Keratinocyte (primary cell): ENCODE measurements around the gene DPCD.

Source experiments
- EZH2 ChIP-seq: IDR thresholded peaks from one replicate; pipeline ENCODE4 v1.6.1; 2012; ENCODE audit warnings: inconsistent platforms, mild to moderate bottlenecking, low read length, moderate library complexity
- TF ChIP-seq, protein P1 (sequence below), 3 experiments: IDR thresholded peaks in 1 of 3; conservative IDR thresholded peaks in 1 of 3; optimal IDR thresholded peaks in 1 of 3; 2 replicates in 2 of 3; 3 replicates in 1 of 3; pipeline versions ENCODE3 to v1.5.1; 2011; ENCODE audit warnings: low read length in 3 of 3, mild to moderate bottlenecking in 3 of 3, moderate library complexity in 2 of 3, control low read depth in 1 of 3, inconsistent platforms in 1 of 3; ENCODE audit not compliant: insufficient read depth in 2 of 3; ENCODE audit errors: extremely low read depth in 1 of 3

DNA sequence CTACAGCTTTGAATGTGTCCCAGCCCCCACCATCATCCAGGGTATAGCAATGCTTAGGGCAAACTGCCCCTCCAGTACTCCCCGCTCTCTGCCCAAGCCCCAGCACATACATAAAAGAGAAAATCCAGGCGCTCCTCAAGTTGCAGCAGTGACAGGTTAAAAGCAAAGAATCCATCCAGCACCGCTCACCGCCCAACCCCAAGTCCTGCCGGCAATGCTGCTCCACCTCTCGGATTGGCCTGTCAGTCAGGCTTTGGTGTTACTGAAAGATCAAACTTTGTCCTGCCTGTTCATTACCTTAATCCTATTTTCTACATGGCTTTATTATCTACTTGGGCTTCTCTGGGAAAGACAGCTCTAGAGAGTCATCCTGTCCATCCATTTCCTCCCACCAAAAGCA is 31.9 kb downstream of the DPCD start:
- TF ChIP-seq EZH2: no peak
- TF ChIP-seq, protein P1, sequence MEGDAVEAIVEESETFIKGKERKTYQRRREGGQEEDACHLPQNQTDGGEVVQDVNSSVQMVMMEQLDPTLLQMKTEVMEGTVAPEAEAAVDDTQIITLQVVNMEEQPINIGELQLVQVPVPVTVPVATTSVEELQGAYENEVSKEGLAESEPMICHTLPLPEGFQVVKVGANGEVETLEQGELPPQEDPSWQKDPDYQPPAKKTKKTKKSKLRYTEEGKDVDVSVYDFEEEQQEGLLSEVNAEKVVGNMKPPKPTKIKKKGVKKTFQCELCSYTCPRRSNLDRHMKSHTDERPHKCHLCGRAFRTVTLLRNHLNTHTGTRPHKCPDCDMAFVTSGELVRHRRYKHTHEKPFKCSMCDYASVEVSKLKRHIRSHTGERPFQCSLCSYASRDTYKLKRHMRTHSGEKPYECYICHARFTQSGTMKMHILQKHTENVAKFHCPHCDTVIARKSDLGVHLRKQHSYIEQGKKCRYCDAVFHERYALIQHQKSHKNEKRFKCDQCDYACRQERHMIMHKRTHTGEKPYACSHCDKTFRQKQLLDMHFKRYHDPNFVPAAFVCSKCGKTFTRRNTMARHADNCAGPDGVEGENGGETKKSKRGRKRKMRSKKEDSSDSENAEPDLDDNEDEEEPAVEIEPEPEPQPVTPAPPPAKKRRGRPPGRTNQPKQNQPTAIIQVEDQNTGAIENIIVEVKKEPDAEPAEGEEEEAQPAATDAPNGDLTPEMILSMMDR (optimal IDR thresholded peaks at IDR 0.05 in 1 of 3, IDR thresholded peaks at IDR 0.05 in 1 of 3, conservative IDR thresholded peaks at IDR 0.05 in 1 of 3; ENCODE audit: extremely low read depth in 1 of 3, insufficient read depth in 2 of 3, low read length in 3 of 3): no peak
